Fibroblast of lung (primary cell): ENCODE results near the gene ACOX1.

ENCODE experiments used
- EZH2 ChIP-seq: IDR thresholded peaks from 2 replicates; pipeline ENCODE4 v1.5.1; 2012; ENCODE audit warnings: low read length, control low read depth, mild to moderate bottlenecking; ENCODE audit errors: missing control alignments
- TF ChIP-seq, protein P1 (sequence below), 2 donors: IDR thresholded peaks in 1 of 2; conservative IDR thresholded peaks in 1 of 2; 1 replicate in 1 of 2; 2 replicates in 1 of 2; pipeline ENCODE4 v1.5.1; 2011 to 2012; ENCODE audit warnings: low read length in 2 of 2, control low read depth in 1 of 2, inconsistent platforms in 1 of 2, low read depth in 1 of 2, mild to moderate bottlenecking in 1 of 2

DNA sequence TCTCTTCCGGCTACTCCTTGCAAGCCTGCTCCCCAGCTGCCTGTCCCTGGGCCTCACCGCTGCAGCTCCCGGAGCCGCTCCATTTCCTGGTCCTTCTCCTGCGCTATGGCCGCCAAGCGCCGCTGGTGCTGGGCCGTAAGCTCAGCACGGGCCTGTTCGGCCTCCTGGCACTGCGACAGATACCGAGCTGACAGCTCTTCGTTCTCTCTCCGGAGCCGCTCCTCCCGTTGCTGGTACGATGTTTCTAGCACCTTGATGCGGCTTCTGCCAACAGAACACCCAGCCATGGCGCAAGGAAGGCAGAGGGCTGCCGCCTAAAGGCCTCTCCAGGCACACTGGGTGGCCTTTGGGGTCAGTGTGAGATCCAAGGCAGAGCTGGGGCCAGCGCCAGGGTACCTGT lies 59.4 kb downstream of the ACOX1 start:
- TF ChIP-seq, protein P1, sequence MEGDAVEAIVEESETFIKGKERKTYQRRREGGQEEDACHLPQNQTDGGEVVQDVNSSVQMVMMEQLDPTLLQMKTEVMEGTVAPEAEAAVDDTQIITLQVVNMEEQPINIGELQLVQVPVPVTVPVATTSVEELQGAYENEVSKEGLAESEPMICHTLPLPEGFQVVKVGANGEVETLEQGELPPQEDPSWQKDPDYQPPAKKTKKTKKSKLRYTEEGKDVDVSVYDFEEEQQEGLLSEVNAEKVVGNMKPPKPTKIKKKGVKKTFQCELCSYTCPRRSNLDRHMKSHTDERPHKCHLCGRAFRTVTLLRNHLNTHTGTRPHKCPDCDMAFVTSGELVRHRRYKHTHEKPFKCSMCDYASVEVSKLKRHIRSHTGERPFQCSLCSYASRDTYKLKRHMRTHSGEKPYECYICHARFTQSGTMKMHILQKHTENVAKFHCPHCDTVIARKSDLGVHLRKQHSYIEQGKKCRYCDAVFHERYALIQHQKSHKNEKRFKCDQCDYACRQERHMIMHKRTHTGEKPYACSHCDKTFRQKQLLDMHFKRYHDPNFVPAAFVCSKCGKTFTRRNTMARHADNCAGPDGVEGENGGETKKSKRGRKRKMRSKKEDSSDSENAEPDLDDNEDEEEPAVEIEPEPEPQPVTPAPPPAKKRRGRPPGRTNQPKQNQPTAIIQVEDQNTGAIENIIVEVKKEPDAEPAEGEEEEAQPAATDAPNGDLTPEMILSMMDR (conservative IDR thresholded peaks at IDR 0.05 in 1 of 2, IDR thresholded peaks at IDR 0.05 in 1 of 2; ENCODE audit: low read depth in 1 of 2, low read length in 2 of 2), result no peak
- TF ChIP-seq EZH2, result no peak
